IMR-90 (cell line): ENCODE measurements around the gene COPZ1.
"Not testable (repeated sequence)": the region's sequence is repeated elsewhere in the genome, so short reads cannot be mapped to it uniquely, and the experiment has no call there.

ENCODE experiments used
- BHLHE40 ChIP-seq: fragments of 150-350 bp; IDR thresholded peaks from 2 replicates; pipeline ENCODE4 v1.6.1; 2016; ENCODE audit warnings: mild to moderate bottlenecking, low read depth, low read length
- CEBPB ChIP-seq: IDR thresholded peaks from 2 replicates; pipeline ENCODE4 v1.6.1; 2012; ENCODE audit warnings: low read depth, low read length, improper control_type of control experiment
- NFE2L2 ChIP-seq: fragments of 150-350 bp; IDR thresholded peaks from 2 replicates; pipeline ENCODE4 v1.6.1; 2016; ENCODE audit warnings: low read depth, mild to moderate bottlenecking, low read length
- POLR2A ChIP-seq: IDR thresholded peaks from 2 replicates; pipeline ENCODE4 v1.6.1; 2012; ENCODE audit warnings: mild to moderate bottlenecking, low read depth, low read length
- RAD21 ChIP-seq: IDR thresholded peaks from 2 replicates; pipeline ENCODE4 v1.6.1; 2012; ENCODE audit warnings: low read length, improper control_type of control experiment
- RCOR1 ChIP-seq: IDR thresholded peaks from 2 replicates; pipeline ENCODE4 v1.6.1; 2012; ENCODE audit warnings: mild to moderate bottlenecking, low read length, improper control_type of control experiment; ENCODE audit not compliant: insufficient replicate concordance
- RFX5 ChIP-seq: IDR thresholded peaks from 2 replicates; pipeline ENCODE4 v1.8.0; 2012; ENCODE audit warnings: low read depth, mild to moderate bottlenecking, low read length, moderate library complexity
- SMC3 ChIP-seq: fragments of 150-350 bp; IDR thresholded peaks from 2 replicates; pipeline ENCODE4 v1.6.1; 2016; ENCODE audit warnings: low read depth, mild to moderate bottlenecking, antibody characterized with exemption, low read length, moderate library complexity
- TF ChIP-seq, protein P1 (sequence below): conservative IDR thresholded peaks from 2 replicates; pipeline ENCODE4 v1.5.1; 2012; ENCODE audit warnings: mild to moderate bottlenecking, low read depth, low read length, improper control_type of control experiment
- TF ChIP-seq, protein P2 (sequence below): fragments of 150-350 bp; IDR thresholded peaks from 2 replicates; pipeline ENCODE4 v1.6.1; 2017; ENCODE audit warnings: mild to moderate bottlenecking, antibody characterized with exemption, low read length, low read depth

DNA sequence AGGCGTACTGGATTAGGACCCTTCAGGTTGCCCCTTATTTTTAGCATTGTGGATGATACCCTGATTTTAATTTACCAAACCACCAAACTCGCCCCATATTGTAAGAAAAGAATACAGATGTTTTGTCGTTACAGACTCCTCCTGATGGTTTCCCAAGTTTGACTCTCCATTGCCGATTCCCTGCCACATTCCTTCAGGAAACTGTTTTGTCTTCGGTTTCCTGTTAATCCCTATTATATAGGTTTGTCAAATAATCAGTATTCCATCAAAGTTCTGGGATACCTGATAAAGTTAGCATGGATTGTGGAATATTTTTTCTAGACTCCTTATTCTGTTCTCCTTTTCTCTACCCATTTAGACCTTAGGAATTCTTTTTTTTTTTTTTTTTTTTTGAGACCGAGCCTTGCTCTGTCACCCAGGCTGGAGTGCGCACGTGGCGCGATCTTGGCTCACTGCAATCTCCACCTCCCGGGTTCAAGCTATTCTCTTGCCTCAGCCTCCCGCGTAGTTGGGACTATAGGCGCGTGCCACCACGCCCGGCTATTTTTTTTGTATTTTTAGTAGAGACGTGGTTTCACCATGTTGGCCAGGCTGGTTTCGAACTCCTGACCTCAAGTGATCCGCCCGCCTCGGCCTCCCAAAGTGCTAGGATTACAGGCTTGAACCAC, 645 bp downstream of the COPZ1 start:
- TF ChIP-seq, protein P1, sequence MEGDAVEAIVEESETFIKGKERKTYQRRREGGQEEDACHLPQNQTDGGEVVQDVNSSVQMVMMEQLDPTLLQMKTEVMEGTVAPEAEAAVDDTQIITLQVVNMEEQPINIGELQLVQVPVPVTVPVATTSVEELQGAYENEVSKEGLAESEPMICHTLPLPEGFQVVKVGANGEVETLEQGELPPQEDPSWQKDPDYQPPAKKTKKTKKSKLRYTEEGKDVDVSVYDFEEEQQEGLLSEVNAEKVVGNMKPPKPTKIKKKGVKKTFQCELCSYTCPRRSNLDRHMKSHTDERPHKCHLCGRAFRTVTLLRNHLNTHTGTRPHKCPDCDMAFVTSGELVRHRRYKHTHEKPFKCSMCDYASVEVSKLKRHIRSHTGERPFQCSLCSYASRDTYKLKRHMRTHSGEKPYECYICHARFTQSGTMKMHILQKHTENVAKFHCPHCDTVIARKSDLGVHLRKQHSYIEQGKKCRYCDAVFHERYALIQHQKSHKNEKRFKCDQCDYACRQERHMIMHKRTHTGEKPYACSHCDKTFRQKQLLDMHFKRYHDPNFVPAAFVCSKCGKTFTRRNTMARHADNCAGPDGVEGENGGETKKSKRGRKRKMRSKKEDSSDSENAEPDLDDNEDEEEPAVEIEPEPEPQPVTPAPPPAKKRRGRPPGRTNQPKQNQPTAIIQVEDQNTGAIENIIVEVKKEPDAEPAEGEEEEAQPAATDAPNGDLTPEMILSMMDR, result not testable (repeated sequence)
- TF ChIP-seq, protein P2, sequence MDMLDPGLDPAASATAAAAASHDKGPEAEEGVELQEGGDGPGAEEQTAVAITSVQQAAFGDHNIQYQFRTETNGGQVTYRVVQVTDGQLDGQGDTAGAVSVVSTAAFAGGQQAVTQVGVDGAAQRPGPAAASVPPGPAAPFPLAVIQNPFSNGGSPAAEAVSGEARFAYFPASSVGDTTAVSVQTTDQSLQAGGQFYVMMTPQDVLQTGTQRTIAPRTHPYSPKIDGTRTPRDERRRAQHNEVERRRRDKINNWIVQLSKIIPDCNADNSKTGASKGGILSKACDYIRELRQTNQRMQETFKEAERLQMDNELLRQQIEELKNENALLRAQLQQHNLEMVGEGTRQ, result not testable (repeated sequence)
- TF ChIP-seq CEBPB, RFX5, POLR2A, RAD21, NFE2L2, RCOR1, BHLHE40, SMC3: not testable (repeated sequence)
